Uterus (tissue), 4 donors: Measurements from ENCODE around the gene WNT6. TPM values are rescaled to one million over a fixed set of nuclear protein-coding genes. Genes with fewer than 3 reads are reported as not detected.

Experiments used
- DNase-seq, 2 donors: peaks; one replicate each; pipeline ENCODE4 v3.0.0-alpha.2; 2019 to 2020
- H3K27ac ChIP-seq, 2 donors: fragments of 200-600 bp; sonication (generic); 1 replicate in 1 of 2; 2 replicates in 1 of 2; pipeline ENCODE4 v1.5.1; 2016 to 2018
- H3K27me3 ChIP-seq, 2 donors: fragments of 200-600 bp; sonication (generic); one replicate each; pipeline ENCODE4 v1.5.1; 2018 to 2019; ENCODE audit warnings: control low read depth in 1 of 2
- H3K36me3 ChIP-seq, 2 donors: fragments of 200-600 bp; sonication (generic); one replicate each; pipeline ENCODE4 v1.5.1; 2019; ENCODE audit warnings: control low read depth in 1 of 2
- H3K4me1 ChIP-seq, 2 donors: fragments of 200-600 bp; sonication (generic); one replicate each; pipeline ENCODE4 v1.5.1; 2018 to 2019; ENCODE audit warnings: control low read depth in 1 of 2
- H3K4me3 ChIP-seq, 2 donors: fragments of 200-600 bp; sonication (generic); 1 replicate in 1 of 2; 2 replicates in 1 of 2; pipeline ENCODE4 v1.5.1; 2018 to 2019; ENCODE audit warnings: mild to moderate bottlenecking in 1 of 2
- H3K9me3 ChIP-seq, 2 donors: fragments of 200-600 bp; sonication (generic); one replicate each; pipeline ENCODE4 v1.5.1; 2019; ENCODE audit warnings: control low read depth in 1 of 2
- POLR2A ChIP-seq, 2 donors: fragments of 450-650 bp; IDR thresholded peaks; one replicate each; pipeline ENCODE4 v1.6.1; 2016; ENCODE audit warnings: antibody characterized with exemption in 2 of 2, mild to moderate bottlenecking in 1 of 2, moderate library complexity in 1 of 2
- intact Hi-C: fragments of 100-400 bp; cut with DNase I; formaldehyde crosslinking; loops from one replicate; pipeline ENCODE4 v1.15.1; 2023; ENCODE audit warnings: low total_unique reads
- total RNA-seq, 4 donors: library from RNA; depleted of rRNA in 3 of 4; stranded (reverse); fragments of >200 nt in 3 of 4; gene quantifications; one replicate each; pipeline versions ENCODE4 v1.1.0 to v1.2.4, GENCODE V29; 2014 to 2023
- TF ChIP-seq, protein P1 (sequence below), 4 experiments: fragments of 200-600 bp in 2 of 4; fragments of 450-650 bp in 2 of 4; sonication (generic) in 2 of 4; IDR thresholded peaks; one replicate each; pipeline ENCODE4 v1.5.1; 2016 to 2019; ENCODE audit warnings: antibody characterized with exemption in 4 of 4, mild to moderate bottlenecking in 2 of 4, moderate library complexity in 1 of 4
- donor health status: DM: yes; HTN: yes; CAD: no.

The WNT6 gene
- total RNA-seq, 4 donors from 2014 or later = 1.0 to 2.1 (median 1.9) TPM; not detected in 1

DNA sequence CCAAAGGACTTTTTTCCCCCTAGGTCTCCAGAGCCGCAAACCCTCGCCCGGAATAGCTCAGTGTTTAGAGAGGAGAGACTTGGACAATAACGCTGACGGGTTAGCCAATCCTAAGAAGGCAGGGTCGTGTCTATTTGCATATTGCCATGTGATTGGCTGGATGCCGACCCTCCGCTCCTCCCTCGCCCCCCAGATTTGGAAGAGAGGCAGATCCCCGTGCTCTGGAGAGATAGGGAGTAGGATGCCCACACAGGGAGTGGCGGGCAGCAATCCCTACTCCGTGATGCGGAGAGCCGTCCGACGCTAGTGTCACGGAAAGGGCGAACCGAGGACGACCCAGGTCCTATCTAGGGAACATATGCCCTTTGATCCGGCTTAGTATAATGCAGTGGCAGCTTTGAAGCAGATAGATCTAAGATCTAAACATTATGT lies 1.4 kb downstream of the WNT6 start:
- no peaks in the 10 kb centered on the region for H3K36me3 ChIP-seq
- H3K27ac ChIP-seq = no peak overlapping the region
- DNase-seq = peak; percentile 73 to 79
- H3K27me3 ChIP-seq = peaks cover 6 to 7% of the 10 kb centered on the region in 2 donors
- TF ChIP-seq POLR2A (IDR thresholded peaks at IDR 0.05) = no peak
- TF ChIP-seq, protein P1, sequence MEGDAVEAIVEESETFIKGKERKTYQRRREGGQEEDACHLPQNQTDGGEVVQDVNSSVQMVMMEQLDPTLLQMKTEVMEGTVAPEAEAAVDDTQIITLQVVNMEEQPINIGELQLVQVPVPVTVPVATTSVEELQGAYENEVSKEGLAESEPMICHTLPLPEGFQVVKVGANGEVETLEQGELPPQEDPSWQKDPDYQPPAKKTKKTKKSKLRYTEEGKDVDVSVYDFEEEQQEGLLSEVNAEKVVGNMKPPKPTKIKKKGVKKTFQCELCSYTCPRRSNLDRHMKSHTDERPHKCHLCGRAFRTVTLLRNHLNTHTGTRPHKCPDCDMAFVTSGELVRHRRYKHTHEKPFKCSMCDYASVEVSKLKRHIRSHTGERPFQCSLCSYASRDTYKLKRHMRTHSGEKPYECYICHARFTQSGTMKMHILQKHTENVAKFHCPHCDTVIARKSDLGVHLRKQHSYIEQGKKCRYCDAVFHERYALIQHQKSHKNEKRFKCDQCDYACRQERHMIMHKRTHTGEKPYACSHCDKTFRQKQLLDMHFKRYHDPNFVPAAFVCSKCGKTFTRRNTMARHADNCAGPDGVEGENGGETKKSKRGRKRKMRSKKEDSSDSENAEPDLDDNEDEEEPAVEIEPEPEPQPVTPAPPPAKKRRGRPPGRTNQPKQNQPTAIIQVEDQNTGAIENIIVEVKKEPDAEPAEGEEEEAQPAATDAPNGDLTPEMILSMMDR (IDR thresholded peaks at IDR 0.05) = no peak
- H3K4me3 ChIP-seq = peak overlapping the region in 1 of 2 donors; percentile 1
- H3K9me3 ChIP-seq = no peaks in the 10 kb centered on the region
- H3K4me1 ChIP-seq = peaks cover 0 to 10% of the 10 kb centered on the region in 2 donors
- intact Hi-C loops = no loop called here

DNA sequence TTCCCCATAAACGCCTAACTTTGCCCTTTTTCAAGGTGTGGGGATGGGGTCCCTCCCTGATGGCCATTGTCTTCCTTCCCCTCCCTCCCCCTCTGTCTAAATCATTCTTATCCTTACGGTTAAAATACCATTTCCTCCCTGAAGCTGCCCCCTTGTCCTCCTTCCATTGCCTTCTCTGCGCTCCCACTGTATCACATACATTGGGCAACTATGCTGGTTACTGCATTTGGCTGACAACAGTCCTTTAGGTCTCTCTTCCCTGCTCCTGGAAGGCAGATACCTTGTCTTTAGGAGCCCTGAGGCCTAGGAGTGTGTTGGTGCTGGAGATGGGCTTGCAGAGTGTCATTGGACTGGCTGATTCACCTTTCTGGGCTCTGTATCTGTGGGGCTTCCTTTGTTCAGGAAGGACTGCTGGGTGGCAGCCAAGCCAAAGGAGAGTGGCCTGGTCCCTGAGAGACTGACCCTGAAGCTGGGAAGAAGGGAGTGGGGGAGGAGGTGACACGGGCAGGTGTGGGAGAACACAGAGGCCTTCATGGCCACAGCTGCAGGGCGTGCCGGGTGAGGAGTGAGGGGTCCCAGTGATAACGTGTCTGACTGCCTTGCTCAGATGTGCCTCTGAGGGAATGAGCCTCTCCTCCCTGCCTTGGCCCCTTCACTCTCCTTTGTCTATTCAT lies 2.2 kb downstream of the WNT6 start:
- Histone ChIP-seq H3K36me3 (no peaks in the 10 kb centered on the region), H3K4me3 (no peak overlapping the region), H3K27ac (no peak overlapping the region), H3K27me3 (peaks cover 6 to 7% of the 10 kb centered on the region in 2 donors), H3K9me3 (no peaks in the 10 kb centered on the region), H3K4me1 (peaks cover 0 to 10% of the 10 kb centered on the region in 2 donors)
- TF ChIP-seq, protein P1 (IDR thresholded peaks at IDR 0.05) = no peak
- no peak for TF ChIP-seq POLR2A (IDR thresholded peaks at IDR 0.05)
- peak in 1 of 2 donors; percentile 9 for DNase-seq
- intact Hi-C loops = no loop called here

DNA sequence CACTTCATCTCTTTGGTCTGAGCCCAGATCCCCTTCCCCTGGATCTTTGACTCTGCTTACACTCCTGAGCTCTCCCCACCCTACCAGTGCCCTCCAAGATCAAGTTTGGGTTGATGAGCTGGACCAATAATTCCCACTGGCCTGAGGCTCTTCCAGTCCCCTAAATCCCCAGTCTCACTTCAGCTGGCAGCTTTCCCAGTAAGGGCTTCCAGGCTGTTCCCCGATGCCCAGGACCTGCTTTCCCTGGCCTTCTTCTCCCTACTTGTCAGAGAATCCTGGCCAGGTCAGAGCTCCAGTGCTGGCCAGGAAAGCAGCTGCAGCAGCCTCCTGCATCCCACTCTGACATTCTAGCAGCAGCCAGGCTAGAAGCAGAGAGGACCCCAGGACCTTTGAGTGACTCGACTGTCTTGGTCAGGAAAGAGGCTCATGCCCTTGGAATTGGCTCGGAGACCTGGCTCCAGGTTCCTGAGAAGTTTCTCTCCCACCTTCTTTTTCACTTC lies 3.5 kb downstream of the WNT6 start:
- H3K4me3 ChIP-seq = no peak overlapping the region
- H3K27ac ChIP-seq = no peak overlapping the region
- peaks cover 6 to 7% of the 10 kb centered on the region in 2 donors for H3K27me3 ChIP-seq
- no peak for TF ChIP-seq POLR2A (IDR thresholded peaks at IDR 0.05)
- TF ChIP-seq, protein P1 (IDR thresholded peaks at IDR 0.05) = no peak
- no peak for DNase-seq
- peaks cover 0 to 10% of the 10 kb centered on the region in 2 donors for H3K4me1 ChIP-seq
- no peaks in the 10 kb centered on the region for H3K36me3 ChIP-seq
- H3K9me3 ChIP-seq = no peaks in the 10 kb centered on the region
- intact Hi-C loops = no loop called here

DNA sequence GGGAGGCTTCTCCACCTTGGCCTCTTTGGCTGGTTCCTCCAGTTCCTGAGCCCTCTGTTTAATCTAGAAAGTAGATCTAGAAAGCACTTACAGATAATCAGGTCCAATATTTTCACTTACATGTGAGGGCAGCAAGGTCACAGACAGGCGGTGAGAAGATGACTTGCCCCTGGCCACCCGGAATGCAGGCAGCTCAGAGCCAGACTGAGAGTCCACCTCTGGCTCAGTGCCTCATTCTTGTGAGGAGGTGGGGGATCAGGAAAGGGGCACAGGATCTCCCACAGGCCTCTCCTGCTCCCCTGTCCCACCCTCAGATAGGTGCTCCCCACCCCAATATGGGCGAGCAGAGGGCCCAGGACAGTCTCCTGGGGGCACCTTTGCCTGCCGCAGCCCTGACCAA lies 5.8 kb downstream of the WNT6 start:
- Histone ChIP-seq H3K9me3 (no peaks in the 10 kb centered on the region), H3K27ac (no peak overlapping the region), H3K36me3 (no peaks in the 10 kb centered on the region), H3K27me3 (peaks cover 5 to 6% of the 10 kb centered on the region in 2 donors), H3K4me3 (no peak overlapping the region), H3K4me1 (no peaks in the 10 kb centered on the region)
- intact Hi-C loops = no loop called here
- no peak for DNase-seq
- TF ChIP-seq, protein P1 (IDR thresholded peaks at IDR 0.05) = no peak
- TF ChIP-seq POLR2A (IDR thresholded peaks at IDR 0.05) = no peak

DNA sequence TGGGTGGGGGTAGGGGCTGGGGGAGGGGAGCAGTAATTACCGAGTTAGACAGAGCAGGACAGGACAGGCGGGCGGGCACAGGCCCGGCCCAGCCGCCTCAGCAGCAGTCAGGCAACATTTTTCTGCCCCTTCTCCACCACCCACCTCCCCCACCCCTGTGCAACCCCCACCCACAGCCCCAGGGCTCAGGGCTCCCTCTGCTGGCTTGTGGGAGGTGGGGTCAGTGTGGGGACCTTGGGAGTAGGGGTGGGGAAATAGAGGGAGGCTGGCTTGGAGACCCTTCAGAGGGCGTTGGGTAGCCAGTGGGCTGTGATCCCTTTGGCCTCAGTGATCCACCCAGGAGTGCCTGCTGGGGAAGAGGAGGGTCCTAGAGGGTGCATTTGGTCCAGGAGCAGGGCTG lies 6.4 kb downstream of the WNT6 start:
- Histone ChIP-seq H3K9me3 (no peaks in the 10 kb centered on the region), H3K4me1 (peaks cover 0 to 1% of the 10 kb centered on the region in 2 donors), H3K27me3 (peaks cover 3 to 6% of the 10 kb centered on the region in 2 donors), H3K36me3 (no peaks in the 10 kb centered on the region), H3K27ac (no peak overlapping the region), H3K4me3 (no peak overlapping the region)
- DNase-seq = no peak
- no peak for TF ChIP-seq POLR2A (IDR thresholded peaks at IDR 0.05)
- intact Hi-C loops = no loop called here
